Liver (tissue), 9 donors: ENCODE data around the gene HECTD2. TPM values are rescaled to one million over a fixed set of nuclear protein-coding genes. Genes with fewer than 3 reads are reported as not detected.

ENCODE experiments used
- DNase-seq: peaks from one replicate; pipeline ENCODE4 v3.0.0-alpha.2; 2017; ENCODE audit warnings: low spot score
- H3K27ac ChIP-seq, 2 donors: one replicate each; pipeline ENCODE4 v1.7.0; 2013; ENCODE audit warnings: inconsistent platforms in 2 of 2, low read length in 2 of 2, control low read depth in 1 of 2, low read depth in 1 of 2, mild to moderate bottlenecking in 1 of 2
- H3K27me3 ChIP-seq, 4 donors: one replicate each; pipeline versions ENCODE4 v1.6.1 to v1.7.0; 2013; ENCODE audit warnings: low read length in 3 of 4, inconsistent platforms in 1 of 4, mild to moderate bottlenecking in 1 of 4, moderate library complexity in 1 of 4; ENCODE audit not compliant: control insufficient read depth in 4 of 4, insufficient read depth in 4 of 4
- H3K36me3 ChIP-seq, 4 donors: one replicate each; pipeline versions ENCODE4 v1.6.1 to v1.7.0; 2013; ENCODE audit warnings: low read length in 3 of 4, mild to moderate bottlenecking in 3 of 4, low read depth in 1 of 4, moderate library complexity in 1 of 4; ENCODE audit not compliant: control insufficient read depth in 4 of 4, insufficient read depth in 3 of 4
- H3K4me1 ChIP-seq, 4 donors: one replicate each; pipeline versions ENCODE4 v1.6.1 to v1.7.0; 2013; ENCODE audit warnings: low read length in 3 of 4, mild to moderate bottlenecking in 3 of 4, moderate library complexity in 1 of 4; ENCODE audit not compliant: control insufficient read depth in 4 of 4, insufficient read depth in 4 of 4
- H3K4me3 ChIP-seq, 3 donors: one replicate each; pipeline versions ENCODE4 v1.6.1 to v1.7.0; 2013; ENCODE audit warnings: low read length in 3 of 3, control low read depth in 1 of 3, low read depth in 1 of 3, mild to moderate bottlenecking in 1 of 3
- H3K9ac ChIP-seq, 2 donors: one replicate each; pipeline ENCODE4 v1.7.0; 2013; ENCODE audit warnings: low read length in 2 of 2, mild to moderate bottlenecking in 2 of 2, moderate library complexity in 2 of 2, control low read depth in 1 of 2, low read depth in 1 of 2
- H3K9me3 ChIP-seq, 4 donors: one replicate each; pipeline versions ENCODE4 v1.6.1 to v1.7.0; 2013; ENCODE audit warnings: low read length in 3 of 4; ENCODE audit not compliant: control insufficient read depth in 4 of 4
- ATF3 ChIP-seq: IDR thresholded peaks from 2 replicates; pipeline ENCODE4 v1.6.1; 2016; ENCODE audit warnings: antibody characterized with exemption
- CTCF ChIP-seq: fragments of 150-350 bp; IDR thresholded peaks from 2 replicates; pipeline ENCODE4 v1.5.1; 2017; ENCODE audit warnings: improper control_type of control experiment, low read depth, low read length; ENCODE audit not compliant: missing input control
- EGR1 ChIP-seq, 2 donors: IDR thresholded peaks; 2 replicates each; pipeline ENCODE4 v1.6.1; 2016 to 2018; ENCODE audit warnings: antibody characterized with exemption in 2 of 2, low read depth in 2 of 2
- FOXA1 ChIP-seq: IDR thresholded peaks from 2 replicates; pipeline ENCODE4 v1.6.1; 2016; ENCODE audit warnings: antibody characterized with exemption
- FOXA2 ChIP-seq: IDR thresholded peaks from 2 replicates; pipeline ENCODE4 v1.6.1; 2016; ENCODE audit warnings: antibody characterized with exemption
- GABPA ChIP-seq, 2 donors: IDR thresholded peaks in 1 of 2; conservative IDR thresholded peaks in 1 of 2; 2 replicates each; pipeline ENCODE4 v1.6.1; 2016; ENCODE audit warnings: antibody characterized with exemption in 2 of 2, mild to moderate bottlenecking in 1 of 2, moderate library complexity in 1 of 2
- HNF4A ChIP-seq, 2 donors: conservative IDR thresholded peaks; 2 replicates each; pipeline ENCODE4 v1.6.1; 2016; ENCODE audit warnings: antibody characterized with exemption in 2 of 2, mild to moderate bottlenecking in 2 of 2
- HNF4G ChIP-seq: IDR thresholded peaks from 2 replicates; pipeline ENCODE4 v1.6.1; 2016; ENCODE audit warnings: antibody characterized with exemption
- JUND ChIP-seq, 2 donors: IDR thresholded peaks; 2 replicates each; pipeline ENCODE4 v1.6.1; 2016; ENCODE audit warnings: antibody characterized with exemption in 2 of 2
- MAX ChIP-seq: IDR thresholded peaks from 2 replicates; pipeline ENCODE4 v1.6.1; 2016; ENCODE audit warnings: antibody characterized with exemption
- NR2F2 ChIP-seq: IDR thresholded peaks from 2 replicates; pipeline ENCODE4 v1.6.1; 2016; ENCODE audit warnings: antibody characterized with exemption
- RAD21 ChIP-seq, 2 donors: IDR thresholded peaks; 2 replicates each; pipeline ENCODE4 v1.6.1; 2016; ENCODE audit warnings: antibody characterized with exemption in 2 of 2, mild to moderate bottlenecking in 2 of 2
- REST ChIP-seq: IDR thresholded peaks from 2 replicates; pipeline ENCODE4 v1.6.1; 2016; ENCODE audit warnings: antibody characterized with exemption, mild to moderate bottlenecking
- RXRA ChIP-seq, 2 donors: IDR thresholded peaks; 2 replicates each; pipeline ENCODE4 v1.6.1; 2017 to 2018; ENCODE audit warnings: antibody characterized with exemption in 2 of 2, mild to moderate bottlenecking in 1 of 2
- SP1 ChIP-seq: IDR thresholded peaks from 2 replicates; pipeline ENCODE4 v1.6.1; 2018; ENCODE audit warnings: antibody characterized with exemption, mild to moderate bottlenecking
- TAF1 ChIP-seq: conservative IDR thresholded peaks from 2 replicates; pipeline ENCODE4 v1.6.1; 2016; ENCODE audit warnings: antibody characterized with exemption, mild to moderate bottlenecking
- YY1 ChIP-seq: IDR thresholded peaks from 2 replicates; pipeline ENCODE4 v1.6.1; 2016; ENCODE audit warnings: antibody characterized with exemption, mild to moderate bottlenecking
- ZBTB33 ChIP-seq: IDR thresholded peaks from 2 replicates; pipeline ENCODE4 v1.6.1; 2016; ENCODE audit warnings: antibody characterized with exemption
- WGBS: extraction: QIAGEN DNeasy Blood & Tissue Kit; methylation state at CpG from one replicate; pipeline ENCODE4 v1.1.7; 2013; 5-methylcytosine and 5-hydroxymethylcytosine counted together
- polyA plus RNA-seq, 2 donors: library from polyadenylated mRNA; stranded (reverse) in 1 of 2; unstranded in 1 of 2; fragments of 200-250 nt in 1 of 2; fragments of >200 nt in 1 of 2; fragmentation: Nextera tagmentation in 1 of 2; extraction: Ambion mirVana in 1 of 2; gene quantifications; one replicate each; pipeline versions ENCODE4 v1.2.1 to v1.2.3, GENCODE V29; 2013 to 2015
- total RNA-seq, 2 donors: library from RNA; depleted of rRNA; stranded (reverse); fragments of >200 nt; gene quantifications; one replicate each; pipeline ENCODE4 v1.2.3, GENCODE V29; 2014
- donor health status: healthy.
- donor health status: healthy.
- donor health status: healthy.
- donor health status: healthy.
- donor health status: healthy.

HECTD2 gene
- total and polyA plus RNA-seq, 4 donors = 1.0 to 5.0 (median 3.2) TPM

GRCh38 chr10:91366704-91367103 lies 43.4 kb upstream of the HECTD2 start:
- 66% methylated on average over 1 of the region's 1 CpG for whole genome bisulfite sequencing
- no peaks in the 10 kb centered on the region for H3K4me1 ChIP-seq
- no peaks in the 10 kb centered on the region for H3K9me3 ChIP-seq
- H3K9ac ChIP-seq = no peak overlapping the region
- H3K36me3 ChIP-seq = no peaks in the 10 kb centered on the region
- no peak for DNase-seq
- no peak overlapping the region for H3K4me3 ChIP-seq
- TF ChIP-seq FOXA2 (no peak), JUND (IDR thresholded peaks at IDR 0.05) (no peak), HNF4A (conservative IDR thresholded peaks at IDR 0.05) (no peak), ATF3 (no peak), ZBTB33 (no peak), NR2F2 (no peak), RXRA (IDR thresholded peaks at IDR 0.05) (no peak), EGR1 (IDR thresholded peaks at IDR 0.05; ENCODE audit: low read depth in 2 of 2) (no peak), TAF1 (no peak), RAD21 (IDR thresholded peaks at IDR 0.05) (no peak), HNF4G (no peak), GABPA (IDR thresholded peaks at IDR 0.05 in 1 of 2, conservative IDR thresholded peaks at IDR 0.05 in 1 of 2) (no peak), SP1 (no peak), YY1 (no peak), REST (no peak), CTCF (no peak), MAX (no peak), FOXA1 (no peak)
- no peak overlapping the region for H3K27ac ChIP-seq
- H3K27me3 ChIP-seq = no peaks in the 10 kb centered on the region
